Measurements from ENCODE around the gene ADA. TPM values are rescaled to one million over a fixed set of nuclear protein-coding genes. Genes with fewer than 3 reads are reported as not detected.

ADA gene
- polyA plus RNA-seq, 1 of the 3 experiments (the other 2 are of a cell fraction) = 25.7 TPM

DNA sequence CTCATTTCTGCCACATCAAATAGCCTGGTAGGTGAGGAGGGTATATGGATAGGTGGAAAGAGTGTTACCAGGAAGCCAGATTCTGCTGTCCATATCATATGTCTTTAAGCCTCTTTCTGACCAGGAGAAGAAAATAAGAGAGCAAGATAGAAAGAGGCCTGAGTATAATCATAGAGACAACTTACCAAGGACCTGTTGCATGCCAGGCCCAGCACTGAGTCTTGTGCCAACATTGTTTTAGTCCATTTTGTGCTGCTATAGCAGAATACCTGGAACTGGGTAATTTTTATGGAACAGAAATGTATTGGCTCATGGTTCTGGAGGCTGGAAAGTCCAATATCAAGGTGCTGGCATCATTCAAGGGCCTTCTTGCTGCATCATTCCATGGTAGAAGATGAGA lies 7.3 kb upstream of the ADA start:
- ChIA-PET POLR2A (no interaction called here), CTCF (interaction anchor here (1.3 kb wide), 1 partner anchor 25 kb away, joined by 3 read pairs; no protein-coding TSS in a partner anchor)
- Histone ChIP-seq H3K4me1 (ENCODE audit: control insufficient read depth in 1 of 2, insufficient read depth in 2 of 2, low read depth in 1 of 2, low read length in 1 of 2) (no peaks in the 10 kb centered on the region), H3K9me2 (no peaks in the 10 kb centered on the region), H3K27ac (ENCODE audit: low read depth in 2 of 2, low read length in 1 of 2) (no peak overlapping the region), H3K4me3 (ENCODE audit: low read depth in 2 of 2, low read length in 1 of 2) (no peak overlapping the region), H3K9me3 (no peaks in the 10 kb centered on the region), H3K79me2 (ENCODE audit: insufficient read depth) (no peaks in the 10 kb centered on the region), H2AFZ (ENCODE audit: low read depth) (no peak overlapping the region), H3K36me3 (replicated peaks in 1 of 2; ENCODE audit: control insufficient read depth in 1 of 2, insufficient read depth in 2 of 2, low read length in 1 of 2) (no peaks in the 10 kb centered on the region), H3K27me3 (ENCODE audit: insufficient read depth) (no peaks in the 10 kb centered on the region; the same call in 1 of the 2 replicates), H3F3A (replicated peaks; ENCODE audit: insufficient read depth) (no peaks in the 10 kb centered on the region), H3K9ac (no peak overlapping the region), H4K20me1 (ENCODE audit: insufficient read depth) (no peaks in the 10 kb centered on the region), H3K4me2 (no peak overlapping the region)
- no peak for DNase-seq
- TF ChIP-seq, protein P1, sequence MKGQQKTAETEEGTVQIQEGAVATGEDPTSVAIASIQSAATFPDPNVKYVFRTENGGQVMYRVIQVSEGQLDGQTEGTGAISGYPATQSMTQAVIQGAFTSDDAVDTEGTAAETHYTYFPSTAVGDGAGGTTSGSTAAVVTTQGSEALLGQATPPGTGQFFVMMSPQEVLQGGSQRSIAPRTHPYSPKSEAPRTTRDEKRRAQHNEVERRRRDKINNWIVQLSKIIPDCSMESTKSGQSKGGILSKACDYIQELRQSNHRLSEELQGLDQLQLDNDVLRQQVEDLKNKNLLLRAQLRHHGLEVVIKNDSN (IDR thresholded peaks at IDR 0.05; ENCODE audit: borderline replicate concordance, low read depth) = no peak
- no peak for TF ChIP-seq NRF1 (IDR thresholded peaks at IDR 0.05; ENCODE audit: low read depth, low read length)
- TF ChIP-seq RXRA (IDR thresholded peaks at IDR 0.05; ENCODE audit: borderline replicate concordance, low read depth) = no peak
- TF ChIP-seq, protein P2, sequence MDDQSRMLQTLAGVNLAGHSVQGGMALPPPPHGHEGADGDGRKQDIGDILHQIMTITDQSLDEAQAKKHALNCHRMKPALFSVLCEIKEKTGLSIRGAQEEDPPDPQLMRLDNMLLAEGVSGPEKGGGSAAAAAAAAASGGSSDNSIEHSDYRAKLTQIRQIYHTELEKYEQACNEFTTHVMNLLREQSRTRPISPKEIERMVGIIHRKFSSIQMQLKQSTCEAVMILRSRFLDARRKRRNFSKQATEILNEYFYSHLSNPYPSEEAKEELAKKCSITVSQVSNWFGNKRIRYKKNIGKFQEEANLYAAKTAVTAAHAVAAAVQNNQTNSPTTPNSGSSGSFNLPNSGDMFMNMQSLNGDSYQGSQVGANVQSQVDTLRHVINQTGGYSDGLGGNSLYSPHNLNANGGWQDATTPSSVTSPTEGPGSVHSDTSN (IDR thresholded peaks at IDR 0.05) = no peak
- TF ChIP-seq RFX5 (IDR thresholded peaks at IDR 0.05; ENCODE audit: low read length) = no peak
- TF ChIP-seq, protein P3, sequence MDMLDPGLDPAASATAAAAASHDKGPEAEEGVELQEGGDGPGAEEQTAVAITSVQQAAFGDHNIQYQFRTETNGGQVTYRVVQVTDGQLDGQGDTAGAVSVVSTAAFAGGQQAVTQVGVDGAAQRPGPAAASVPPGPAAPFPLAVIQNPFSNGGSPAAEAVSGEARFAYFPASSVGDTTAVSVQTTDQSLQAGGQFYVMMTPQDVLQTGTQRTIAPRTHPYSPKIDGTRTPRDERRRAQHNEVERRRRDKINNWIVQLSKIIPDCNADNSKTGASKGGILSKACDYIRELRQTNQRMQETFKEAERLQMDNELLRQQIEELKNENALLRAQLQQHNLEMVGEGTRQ (IDR thresholded peaks at IDR 0.05; ENCODE audit: borderline replicate concordance, low read depth, low read length) = no peak
- no peak for TF ChIP-seq TAF1 (IDR thresholded peaks at IDR 0.05; ENCODE audit: borderline replicate concordance, low read depth, low read length)
- TF ChIP-seq RCOR1 (IDR thresholded peaks at IDR 0.05; ENCODE audit: low read length) = no peak
- TF ChIP-seq, protein P4, sequence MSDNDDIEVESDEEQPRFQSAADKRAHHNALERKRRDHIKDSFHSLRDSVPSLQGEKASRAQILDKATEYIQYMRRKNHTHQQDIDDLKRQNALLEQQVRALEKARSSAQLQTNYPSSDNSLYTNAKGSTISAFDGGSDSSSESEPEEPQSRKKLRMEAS (IDR thresholded peaks at IDR 0.05; ENCODE audit: low read depth) = no peak

DNA sequence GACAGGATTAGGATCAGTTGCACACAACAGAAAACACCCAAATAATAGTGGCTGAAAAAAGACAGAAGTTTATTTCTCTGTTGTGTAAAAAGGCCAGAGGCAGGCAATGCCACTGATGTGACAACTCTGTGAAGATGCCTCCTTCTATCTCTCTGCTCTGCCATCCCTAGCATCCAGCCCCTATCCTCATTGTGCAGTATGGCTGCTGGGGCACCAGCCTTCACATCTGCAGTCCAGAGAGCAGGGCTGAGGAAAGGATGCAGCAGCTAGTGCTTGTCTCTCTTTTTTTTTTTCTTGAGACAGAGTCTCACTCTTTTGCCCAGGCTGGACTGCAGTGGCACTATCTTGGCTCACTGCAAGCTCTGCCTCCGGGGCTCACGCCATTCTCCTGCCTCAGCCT lies 6.4 kb upstream of the ADA start:
- WGBS (ENCODE audit: low lambda C conversion rate) = 96% methylated on average over 2 of the region's 2 CpGs
- no peak overlapping the region for H3K4me3 ChIP-seq (ENCODE audit: low read depth in 2 of 2, low read length in 1 of 2)
- no peak overlapping the region for H3K9ac ChIP-seq
- no peaks in the 10 kb centered on the region; a peak in 1 of 4 replicates for H3K4me1 ChIP-seq (ENCODE audit: control insufficient read depth in 1 of 2, insufficient read depth in 2 of 2, low read depth in 1 of 2, low read length in 1 of 2)
- ChIA-PET POLR2A (no interaction called here), CTCF (interaction anchor here (1.3 kb wide), 1 partner anchor 26 kb away, joined by 3 read pairs; no protein-coding TSS in a partner anchor)
- DNase-seq = no peak
- H4K20me1 ChIP-seq (ENCODE audit: insufficient read depth) = no peaks in the 10 kb centered on the region
- H3K27ac ChIP-seq (ENCODE audit: low read depth in 2 of 2, low read length in 1 of 2) = no peak overlapping the region
- no peaks in the 10 kb centered on the region; the same call in 1 of the 2 replicates for H3K27me3 ChIP-seq (ENCODE audit: insufficient read depth)
- H2AFZ ChIP-seq (ENCODE audit: low read depth) = no peak overlapping the region
- H3K4me2 ChIP-seq = no peak overlapping the region
- H3F3A ChIP-seq (replicated peaks; ENCODE audit: insufficient read depth) = no peaks in the 10 kb centered on the region
- no peaks in the 10 kb centered on the region for H3K36me3 ChIP-seq (replicated peaks in 1 of 2; ENCODE audit: control insufficient read depth in 1 of 2, insufficient read depth in 2 of 2, low read length in 1 of 2)
- no peaks in the 10 kb centered on the region for H3K9me2 ChIP-seq
- no peaks in the 10 kb centered on the region for H3K9me3 ChIP-seq
- no peaks in the 10 kb centered on the region for H3K79me2 ChIP-seq (ENCODE audit: insufficient read depth)
- TF ChIP-seq, protein P5, sequence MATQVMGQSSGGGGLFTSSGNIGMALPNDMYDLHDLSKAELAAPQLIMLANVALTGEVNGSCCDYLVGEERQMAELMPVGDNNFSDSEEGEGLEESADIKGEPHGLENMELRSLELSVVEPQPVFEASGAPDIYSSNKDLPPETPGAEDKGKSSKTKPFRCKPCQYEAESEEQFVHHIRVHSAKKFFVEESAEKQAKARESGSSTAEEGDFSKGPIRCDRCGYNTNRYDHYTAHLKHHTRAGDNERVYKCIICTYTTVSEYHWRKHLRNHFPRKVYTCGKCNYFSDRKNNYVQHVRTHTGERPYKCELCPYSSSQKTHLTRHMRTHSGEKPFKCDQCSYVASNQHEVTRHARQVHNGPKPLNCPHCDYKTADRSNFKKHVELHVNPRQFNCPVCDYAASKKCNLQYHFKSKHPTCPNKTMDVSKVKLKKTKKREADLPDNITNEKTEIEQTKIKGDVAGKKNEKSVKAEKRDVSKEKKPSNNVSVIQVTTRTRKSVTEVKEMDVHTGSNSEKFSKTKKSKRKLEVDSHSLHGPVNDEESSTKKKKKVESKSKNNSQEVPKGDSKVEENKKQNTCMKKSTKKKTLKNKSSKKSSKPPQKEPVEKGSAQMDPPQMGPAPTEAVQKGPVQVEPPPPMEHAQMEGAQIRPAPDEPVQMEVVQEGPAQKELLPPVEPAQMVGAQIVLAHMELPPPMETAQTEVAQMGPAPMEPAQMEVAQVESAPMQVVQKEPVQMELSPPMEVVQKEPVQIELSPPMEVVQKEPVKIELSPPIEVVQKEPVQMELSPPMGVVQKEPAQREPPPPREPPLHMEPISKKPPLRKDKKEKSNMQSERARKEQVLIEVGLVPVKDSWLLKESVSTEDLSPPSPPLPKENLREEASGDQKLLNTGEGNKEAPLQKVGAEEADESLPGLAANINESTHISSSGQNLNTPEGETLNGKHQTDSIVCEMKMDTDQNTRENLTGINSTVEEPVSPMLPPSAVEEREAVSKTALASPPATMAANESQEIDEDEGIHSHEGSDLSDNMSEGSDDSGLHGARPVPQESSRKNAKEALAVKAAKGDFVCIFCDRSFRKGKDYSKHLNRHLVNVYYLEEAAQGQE (IDR thresholded peaks at IDR 0.05; ENCODE audit: low read depth, low read length) = no peak
- TF ChIP-seq, protein P2 (IDR thresholded peaks at IDR 0.05) = no peak
- TF ChIP-seq FOXM1 (IDR thresholded peaks at IDR 0.05; ENCODE audit: low read depth) (no peak), RFX5 (IDR thresholded peaks at IDR 0.05; ENCODE audit: low read length) (no peak), RAD21 (IDR thresholded peaks at IDR 0.05; ENCODE audit: low read length) (no peak), TEAD4 (IDR thresholded peaks at IDR 0.05; ENCODE audit: borderline replicate concordance, insufficient read depth) (no peak), JUND (IDR thresholded peaks at IDR 0.05) (no peak), MEF2A (IDR thresholded peaks at IDR 0.05; ENCODE audit: borderline replicate concordance, low read depth) (no peak)
- TF ChIP-seq, protein P3 (IDR thresholded peaks at IDR 0.05; ENCODE audit: borderline replicate concordance, low read depth, low read length) = no peak
- TF ChIP-seq, protein P6, sequence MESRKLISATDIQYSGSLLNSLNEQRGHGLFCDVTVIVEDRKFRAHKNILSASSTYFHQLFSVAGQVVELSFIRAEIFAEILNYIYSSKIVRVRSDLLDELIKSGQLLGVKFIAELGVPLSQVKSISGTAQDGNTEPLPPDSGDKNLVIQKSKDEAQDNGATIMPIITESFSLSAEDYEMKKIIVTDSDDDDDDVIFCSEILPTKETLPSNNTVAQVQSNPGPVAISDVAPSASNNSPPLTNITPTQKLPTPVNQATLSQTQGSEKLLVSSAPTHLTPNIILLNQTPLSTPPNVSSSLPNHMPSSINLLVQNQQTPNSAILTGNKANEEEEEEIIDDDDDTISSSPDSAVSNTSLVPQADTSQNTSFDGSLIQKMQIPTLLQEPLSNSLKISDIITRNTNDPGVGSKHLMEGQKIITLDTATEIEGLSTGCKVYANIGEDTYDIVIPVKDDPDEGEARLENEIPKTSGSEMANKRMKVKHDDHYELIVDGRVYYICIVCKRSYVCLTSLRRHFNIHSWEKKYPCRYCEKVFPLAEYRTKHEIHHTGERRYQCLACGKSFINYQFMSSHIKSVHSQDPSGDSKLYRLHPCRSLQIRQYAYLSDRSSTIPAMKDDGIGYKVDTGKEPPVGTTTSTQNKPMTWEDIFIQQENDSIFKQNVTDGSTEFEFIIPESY (IDR thresholded peaks at IDR 0.05; ENCODE audit: borderline replicate concordance, low read depth) = no peak

Measured in SK-N-SH (cell line).